Cardiac fibroblast (primary cell): Measurements from ENCODE around the gene SEBOX.

Experiments used
- DNase-seq, 2 donors: peaks; one replicate each; pipeline versions ENCODE4 v3.0.0 to v3.0.0-alpha.2; 2010; ENCODE audit warnings: low read depth in 2 of 2
- H3K4me3 ChIP-seq, 2 donors: replicated peaks in 1 of 2; 1 replicate in 1 of 2; 2 replicates in 1 of 2; pipeline ENCODE4 v1.5.1; 2011; ENCODE audit warnings: low read depth in 2 of 2, low read length in 2 of 2, mild to moderate bottlenecking in 2 of 2, moderate library complexity in 1 of 2
- TF ChIP-seq, protein P1 (sequence below): IDR thresholded peaks from one replicate; pipeline ENCODE4 v1.5.1; 2011; ENCODE audit warnings: low read depth, mild to moderate bottlenecking, low read length, inconsistent platforms

Gene SEBOX

GRCh38 chr17:28317966-28318758 lies 46.8 kb downstream of the SEBOX start:
- DNase-seq: no peak

DNA sequence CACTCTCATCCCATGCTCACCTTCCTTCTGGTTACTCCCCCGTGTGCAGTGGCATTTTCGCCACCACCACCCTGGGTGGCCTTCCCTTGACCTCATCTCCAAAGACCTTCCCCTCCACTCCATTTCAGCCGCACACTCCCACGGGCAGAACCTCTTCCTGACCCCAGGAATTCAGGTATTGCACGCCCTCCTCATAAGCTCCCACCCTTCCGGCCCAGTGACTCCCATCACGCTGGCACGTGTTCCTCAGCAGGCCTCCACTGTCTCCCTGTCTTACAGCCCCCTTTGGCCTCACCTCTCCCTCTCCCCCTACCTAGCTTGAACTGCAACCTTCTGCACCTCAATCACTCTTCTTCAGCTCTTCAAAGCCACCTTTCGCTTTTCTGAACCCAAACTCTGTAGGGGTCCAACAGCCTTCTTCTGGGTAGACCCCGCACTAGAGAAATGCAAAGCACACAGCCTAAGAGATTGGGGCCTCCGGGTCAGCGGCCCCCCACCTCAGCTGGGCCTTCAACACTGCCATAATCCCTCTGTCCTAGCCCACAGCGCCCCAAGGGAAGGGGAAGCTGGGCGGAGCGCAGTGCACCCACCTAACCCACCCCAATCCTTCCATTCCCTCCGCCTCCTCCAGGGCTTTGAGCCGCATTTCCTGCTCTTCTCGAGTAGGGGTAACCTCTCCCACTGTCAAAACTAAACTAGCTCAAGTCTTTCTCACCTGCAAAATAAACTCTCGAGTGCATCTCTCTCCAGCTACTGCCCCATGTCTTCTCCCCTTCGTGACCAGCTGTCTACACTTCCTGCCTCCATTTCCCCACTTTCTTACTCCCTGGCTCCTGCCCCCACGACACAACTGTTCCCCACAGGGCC lies 47.7 kb downstream of the SEBOX start:
- TF ChIP-seq, protein P1, sequence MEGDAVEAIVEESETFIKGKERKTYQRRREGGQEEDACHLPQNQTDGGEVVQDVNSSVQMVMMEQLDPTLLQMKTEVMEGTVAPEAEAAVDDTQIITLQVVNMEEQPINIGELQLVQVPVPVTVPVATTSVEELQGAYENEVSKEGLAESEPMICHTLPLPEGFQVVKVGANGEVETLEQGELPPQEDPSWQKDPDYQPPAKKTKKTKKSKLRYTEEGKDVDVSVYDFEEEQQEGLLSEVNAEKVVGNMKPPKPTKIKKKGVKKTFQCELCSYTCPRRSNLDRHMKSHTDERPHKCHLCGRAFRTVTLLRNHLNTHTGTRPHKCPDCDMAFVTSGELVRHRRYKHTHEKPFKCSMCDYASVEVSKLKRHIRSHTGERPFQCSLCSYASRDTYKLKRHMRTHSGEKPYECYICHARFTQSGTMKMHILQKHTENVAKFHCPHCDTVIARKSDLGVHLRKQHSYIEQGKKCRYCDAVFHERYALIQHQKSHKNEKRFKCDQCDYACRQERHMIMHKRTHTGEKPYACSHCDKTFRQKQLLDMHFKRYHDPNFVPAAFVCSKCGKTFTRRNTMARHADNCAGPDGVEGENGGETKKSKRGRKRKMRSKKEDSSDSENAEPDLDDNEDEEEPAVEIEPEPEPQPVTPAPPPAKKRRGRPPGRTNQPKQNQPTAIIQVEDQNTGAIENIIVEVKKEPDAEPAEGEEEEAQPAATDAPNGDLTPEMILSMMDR: no peak
- no peak overlapping the region for H3K4me3 ChIP-seq
- no peak for DNase-seq

More at GRCh38 chr17:28317966-28318758, 46.8 kb downstream of the SEBOX start:
- H3K4me3 ChIP-seq: peak overlapping the region; percentile 80
- TF ChIP-seq, protein P1: no peak

GRCh38 chr17:28315846-28316705 lies 48.9 kb downstream of the SEBOX start:
- DNase-seq: no peak
- TF ChIP-seq, protein P1: no peak
- no peak overlapping the region for H3K4me3 ChIP-seq

DNA sequence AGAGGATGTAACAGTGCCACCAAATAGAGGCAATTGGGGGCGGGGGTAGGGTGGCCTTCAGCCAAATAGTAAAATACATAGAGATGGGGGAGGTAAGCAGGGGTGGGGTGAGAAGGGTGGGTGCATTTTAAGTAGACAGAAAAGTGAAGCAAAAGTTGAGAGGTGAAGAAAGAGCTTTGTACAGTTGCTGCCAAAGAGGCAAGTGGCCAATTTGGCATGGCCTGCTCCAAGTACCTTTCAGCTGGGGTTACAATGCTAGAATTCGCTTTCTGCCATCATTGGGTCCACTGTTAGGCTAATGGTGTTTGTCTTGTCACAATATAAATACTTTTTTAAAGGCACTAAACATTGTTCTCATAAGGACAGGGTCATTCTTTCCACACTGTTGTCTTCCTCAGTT lies 51.2 kb downstream of the SEBOX start:
- no peak overlapping the region for H3K4me3 ChIP-seq
- TF ChIP-seq, protein P1: no peak
- no peak for DNase-seq
